Endothelial cell of umbilical vein (primary cell): ENCODE data around the gene WDR43.

Source experiments
- CTCF ChIP-seq, 2 donors: IDR thresholded peaks; 1 replicate in 1 of 2; 2 replicates in 1 of 2; pipeline ENCODE4 v1.5.1; 2011; ENCODE audit warnings: low read length in 2 of 2, mild to moderate bottlenecking in 2 of 2, moderate library complexity in 2 of 2, control low read depth in 1 of 2, inconsistent platforms in 1 of 2, low read depth in 1 of 2; ENCODE audit not compliant: insufficient read depth in 1 of 2; ENCODE audit errors: extremely low read depth in 1 of 2
- EZH2 ChIP-seq: IDR thresholded peaks from 2 replicates; pipeline ENCODE4 v1.6.1; 2012; ENCODE audit warnings: borderline replicate concordance, low read depth, mild to moderate bottlenecking, moderate library complexity, low read length, inconsistent platforms; ENCODE audit not compliant: severe bottlenecking
- JUN ChIP-seq: IDR thresholded peaks from 2 replicates; pipeline ENCODE4 v1.6.1; 2011; ENCODE audit warnings: borderline replicate concordance, low read depth; ENCODE audit not compliant: insufficient read length, insufficient read depth
- POLR2A ChIP-seq: IDR thresholded peaks from 2 replicates; pipeline ENCODE4 v1.6.1; 2012; ENCODE audit warnings: low read depth, mild to moderate bottlenecking, control low read depth, low read length

- no peak for TF ChIP-seq CTCF (IDR thresholded peaks at IDR 0.05; ENCODE audit: extremely low read depth in 1 of 2, insufficient read depth in 1 of 2, low read depth in 1 of 2, low read length in 2 of 2)
- no peak for TF ChIP-seq EZH2
- no peak for TF ChIP-seq POLR2A
- TF ChIP-seq JUN: no peak
Observed at GRCh38 chr2:28949617-28950305, 55.3 kb downstream of the WDR43 start.
